Natural killer cell (primary cell): ENCODE measurements around the gene RMC1. TPM values are rescaled to one million over a fixed set of nuclear protein-coding genes. Genes with fewer than 3 reads are reported as not detected.

Source experiments
- ATAC-seq, 3 donors: fragments of 150-1000 bp in 2 of 3; fragments of 200-7000 bp in 1 of 3; cut with Tn5 transposase; 1 replicate in 1 of 3; 2 replicates in 2 of 3; pipeline ENCODE4 v1.10.0; 2021; ENCODE audit warnings: mild to moderate bottlenecking in 2 of 3, moderate library complexity in 2 of 3
- DNase-seq, 2 donors: peaks; one replicate each; pipeline versions ENCODE4 v3.0.0 to v3.0.0-alpha.2; 2013 to 2021; ENCODE audit warnings: mixed read lengths in 1 of 2
- H3K27ac ChIP-seq: one replicate; pipeline ENCODE4 v1.5.1; 2013; ENCODE audit warnings: mild to moderate bottlenecking, low read length
- H3K27me3 ChIP-seq: one replicate; pipeline ENCODE4 v1.6.1; 2013; ENCODE audit warnings: low read length; ENCODE audit not compliant: control insufficient read depth, insufficient read depth
- H3K36me3 ChIP-seq: one replicate; pipeline ENCODE4 v1.6.1; 2013; ENCODE audit warnings: low read length; ENCODE audit not compliant: control insufficient read depth, insufficient read depth
- H3K4me1 ChIP-seq: one replicate; pipeline ENCODE4 v1.6.1; 2013; ENCODE audit warnings: low read length; ENCODE audit not compliant: control insufficient read depth, insufficient read depth
- H3K4me3 ChIP-seq: one replicate; pipeline ENCODE4 v1.5.1; 2013; ENCODE audit warnings: low read length
- H3K9me3 ChIP-seq: one replicate; pipeline ENCODE4 v1.6.1; 2013; ENCODE audit warnings: low read length; ENCODE audit not compliant: control insufficient read depth, insufficient read depth
- H3K27ac Mint-ChIP-seq, 2 donors: one replicate each; pipeline ENCODE4 v1.8.0; 2022; ENCODE audit warnings: mild to moderate bottlenecking in 2 of 2, mixed read lengths in 2 of 2, moderate library complexity in 1 of 2
- H3K27me3 Mint-ChIP-seq, 2 donors: one replicate each; pipeline ENCODE4 v1.8.0; 2022; ENCODE audit warnings: low read depth in 2 of 2, mixed read lengths in 2 of 2
- H3K36me3 Mint-ChIP-seq: one replicate; pipeline ENCODE4 v1.8.0; 2022; ENCODE audit warnings: mixed read lengths
- H3K4me1 Mint-ChIP-seq, 2 donors: one replicate each; pipeline ENCODE4 v1.8.0; 2022; ENCODE audit warnings: mixed read lengths in 2 of 2
- H3K4me3 Mint-ChIP-seq: one replicate; pipeline ENCODE4 v1.8.0; 2022; ENCODE audit warnings: mild to moderate bottlenecking, moderate library complexity, mixed read lengths
- H3K9me3 Mint-ChIP-seq, 2 donors: one replicate each; pipeline ENCODE4 v1.8.0; 2022; ENCODE audit warnings: mixed read lengths in 2 of 2
- WGBS: methylation state at CpG from one replicate; pipeline ENCODE4 v1.1.7; 2013; ENCODE audit warnings: missing lambda C conversion rate; ENCODE audit not compliant: insufficient coverage; 5-methylcytosine and 5-hydroxymethylcytosine counted together
- intact Hi-C: fragments of 100-400 bp; cut with micrococcal nuclease; formaldehyde crosslinking; loops from one replicate; pipeline ENCODE4 v1.14.2; 2022
- total RNA-seq, 4 donors: library from RNA; stranded (reverse); fragments of 120-200 nt in 1 of 4; gene quantifications; one replicate each; pipeline versions ENCODE4 v1.2.3 to v1.2.4, GENCODE V29; 2013 to 2022
- TF ChIP-seq, protein P1 (sequence below): fragments of 200-600 bp; IDR thresholded peaks from one replicate; pipeline ENCODE4 v1.8.0; 2022; ENCODE audit warnings: antibody characterized with exemption

The RMC1 gene
- total RNA-seq, 3 donors from 2014 or later (not counting 1 experiment from before 2014, with no cell fraction given): 71.1 to 84.4 (median 77.2) TPM

DNA sequence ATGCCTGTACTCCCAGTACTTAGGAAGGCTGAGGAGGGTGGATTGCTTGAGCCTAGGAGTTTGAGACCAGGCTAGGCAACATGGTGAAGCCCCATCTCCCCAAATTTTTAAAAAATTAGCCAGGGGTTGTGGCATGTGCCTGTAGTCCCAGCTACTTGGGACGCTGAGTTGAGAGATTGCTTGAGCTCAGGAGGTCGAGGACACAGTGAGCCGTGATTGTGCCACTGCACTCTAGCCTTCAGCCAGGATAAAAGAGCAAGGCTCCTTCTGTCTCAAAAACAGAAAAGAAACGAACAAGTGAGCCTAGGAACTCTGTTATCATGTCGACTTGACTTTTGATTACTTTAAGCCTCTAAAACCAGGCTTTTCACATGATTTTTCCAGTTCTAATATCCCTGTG is 69.3 kb downstream of the RMC1 start:
- H3K27me3 Mint-ChIP-seq: no peaks in the 10 kb centered on the region
- no peaks in the 10 kb centered on the region for H3K27me3 ChIP-seq
- TF ChIP-seq, protein P1, sequence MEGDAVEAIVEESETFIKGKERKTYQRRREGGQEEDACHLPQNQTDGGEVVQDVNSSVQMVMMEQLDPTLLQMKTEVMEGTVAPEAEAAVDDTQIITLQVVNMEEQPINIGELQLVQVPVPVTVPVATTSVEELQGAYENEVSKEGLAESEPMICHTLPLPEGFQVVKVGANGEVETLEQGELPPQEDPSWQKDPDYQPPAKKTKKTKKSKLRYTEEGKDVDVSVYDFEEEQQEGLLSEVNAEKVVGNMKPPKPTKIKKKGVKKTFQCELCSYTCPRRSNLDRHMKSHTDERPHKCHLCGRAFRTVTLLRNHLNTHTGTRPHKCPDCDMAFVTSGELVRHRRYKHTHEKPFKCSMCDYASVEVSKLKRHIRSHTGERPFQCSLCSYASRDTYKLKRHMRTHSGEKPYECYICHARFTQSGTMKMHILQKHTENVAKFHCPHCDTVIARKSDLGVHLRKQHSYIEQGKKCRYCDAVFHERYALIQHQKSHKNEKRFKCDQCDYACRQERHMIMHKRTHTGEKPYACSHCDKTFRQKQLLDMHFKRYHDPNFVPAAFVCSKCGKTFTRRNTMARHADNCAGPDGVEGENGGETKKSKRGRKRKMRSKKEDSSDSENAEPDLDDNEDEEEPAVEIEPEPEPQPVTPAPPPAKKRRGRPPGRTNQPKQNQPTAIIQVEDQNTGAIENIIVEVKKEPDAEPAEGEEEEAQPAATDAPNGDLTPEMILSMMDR: no peak
- H3K9me3 Mint-ChIP-seq: no peaks in the 10 kb centered on the region
- intact Hi-C loops: loop anchor here (5.0 to 10.0 kb wide), 2 partner anchors 70 to 442 kb away; partner anchors contain the start of genes RMC1 and TTC39C
- H3K4me3 Mint-ChIP-seq: peak overlapping the region; percentile 61
- peak overlapping the region; percentile 75 for H3K27ac ChIP-seq
- no peak overlapping the region for H3K4me3 ChIP-seq
- no peak for DNase-seq
- H3K36me3 ChIP-seq: peaks cover 33% of the 10 kb centered on the region
- 84% methylated on average over 5 of the region's 5 CpGs for WGBS
- no peak for ATAC-seq
- H3K27ac Mint-ChIP-seq: peak overlapping the region; percentile 94 to 99
- H3K36me3 Mint-ChIP-seq: peaks cover 17% of the 10 kb centered on the region
- no peaks in the 10 kb centered on the region for H3K9me3 ChIP-seq
- H3K4me1 ChIP-seq: peaks cover 58% of the 10 kb centered on the region
- peaks cover 67 to 76% of the 10 kb centered on the region in 2 donors for H3K4me1 Mint-ChIP-seq

DNA sequence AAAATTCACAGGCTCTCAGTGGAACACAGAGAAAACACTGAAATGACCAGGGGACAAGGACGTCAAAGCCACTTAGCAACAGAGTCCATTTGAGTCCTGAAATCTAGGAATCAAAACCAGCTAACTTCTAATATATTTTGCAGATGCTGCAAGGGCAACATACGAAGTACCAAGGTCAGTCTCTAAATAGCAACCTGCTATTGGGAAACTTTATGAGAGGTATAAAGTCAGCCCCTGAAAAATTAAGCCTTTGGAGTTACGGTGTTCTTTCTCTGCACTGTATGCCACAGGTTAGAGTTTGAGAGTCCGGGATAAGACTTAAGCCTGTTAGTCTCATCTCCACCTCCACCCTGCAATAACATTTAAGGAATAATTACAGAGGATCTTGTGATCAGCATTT is 69.7 kb downstream of the RMC1 start:
- Mint-ChIP-seq H3K4me3 (peak overlapping the region; percentile 91), H3K27me3 (no peaks in the 10 kb centered on the region), H3K4me1 (peaks cover 67 to 76% of the 10 kb centered on the region in 2 donors), H3K27ac (peak overlapping the region; percentile 94 to 99), H3K9me3 (no peaks in the 10 kb centered on the region), H3K36me3 (peaks cover 12% of the 10 kb centered on the region)
- Histone ChIP-seq H3K9me3 (no peaks in the 10 kb centered on the region), H3K27me3 (no peaks in the 10 kb centered on the region), H3K4me3 (no peak overlapping the region), H3K27ac (peak overlapping the region; percentile 75), H3K36me3 (peaks cover 29% of the 10 kb centered on the region), H3K4me1 (peaks cover 58% of the 10 kb centered on the region)
- WGBS: 84% methylated on average over 4 of the region's 4 CpGs
- DNase-seq (no peak), ATAC-seq (no peak)
- TF ChIP-seq, protein P1: no peak
- intact Hi-C loops: loop anchor here (5.0 to 10.0 kb wide), 2 partner anchors 71 to 442 kb away; partner anchors contain the start of genes RMC1 and TTC39C

DNA sequence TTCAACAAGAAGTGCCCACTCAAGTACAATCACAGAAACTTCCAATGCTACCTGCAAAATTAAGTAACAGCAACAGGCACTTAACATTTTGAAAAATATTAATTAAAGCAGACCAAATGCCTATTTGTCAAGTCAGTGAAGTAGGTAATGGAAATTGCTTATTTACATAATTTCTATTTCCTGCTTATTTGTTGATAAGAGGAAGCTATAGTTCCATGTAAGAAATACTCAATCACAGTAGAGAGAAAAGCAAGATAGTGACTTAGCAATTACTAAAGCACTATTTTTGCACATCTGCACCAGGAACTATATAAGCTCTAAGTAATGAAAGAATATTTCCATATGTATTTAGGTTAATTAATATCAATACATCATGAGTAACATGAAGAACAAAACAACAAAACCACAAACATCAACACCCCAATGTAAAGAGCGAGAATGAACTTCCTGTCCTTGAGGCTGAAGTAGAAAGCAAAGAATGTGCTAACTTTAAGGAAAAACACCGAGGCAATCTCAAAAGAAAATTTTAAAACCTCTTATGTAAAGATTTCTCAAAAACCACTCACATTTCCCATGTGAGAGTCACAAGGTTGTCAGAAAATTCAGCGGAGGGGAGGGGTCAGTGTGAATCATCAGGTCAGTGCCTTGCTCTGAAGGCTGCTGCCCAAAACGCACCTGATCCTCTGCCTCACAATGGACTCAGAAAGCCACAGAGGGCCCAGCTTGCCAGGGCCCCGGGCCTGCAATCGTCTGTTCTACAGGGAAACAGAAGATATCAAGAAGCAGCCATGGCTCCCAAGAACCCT is 70.5 kb downstream of the RMC1 start:
- DNase-seq (peak; percentile 49 to 65), ATAC-seq (peak; percentile 52 to 67 (median 57))
- Histone ChIP-seq H3K27me3 (no peaks in the 10 kb centered on the region), H3K9me3 (no peaks in the 10 kb centered on the region), H3K4me1 (peaks cover 67% of the 10 kb centered on the region), H3K36me3 (peaks cover 20% of the 10 kb centered on the region), H3K27ac (peak overlapping the region; percentile 75), H3K4me3 (no peak overlapping the region)
- H3K36me3 Mint-ChIP-seq: peaks cover 5% of the 10 kb centered on the region
- H3K4me3 Mint-ChIP-seq: peak overlapping the region; percentile 91
- H3K4me1 Mint-ChIP-seq: peaks cover 68 to 76% of the 10 kb centered on the region in 2 donors
- 24% methylated on average over 6 of the region's 6 CpGs for WGBS
- H3K27me3 Mint-ChIP-seq: no peaks in the 10 kb centered on the region
- H3K9me3 Mint-ChIP-seq: no peaks in the 10 kb centered on the region
- intact Hi-C loops: loop anchor here (1.0 to 10.0 kb wide), 4 partner anchors 11 to 441 kb away; partner anchors contain the start of genes RMC1 and TTC39C
- H3K27ac Mint-ChIP-seq: peak overlapping the region; percentile 94 to 99
- TF ChIP-seq, protein P1: no peak
